Stomach (tissue), 9 donors: Measurements from ENCODE around the gene SRP14. TPM values are rescaled to one million over a fixed set of nuclear protein-coding genes. Genes with fewer than 3 reads are reported as not detected.
"Not testable (repeated sequence)": the region's sequence is repeated elsewhere in the genome, so short reads cannot be mapped to it uniquely, and the experiment has no call there.

Experiments used
- DNase-seq, 2 donors: peaks; one replicate each; pipeline versions ENCODE4 v3.0.0 to v3.0.0-alpha.2; 2013 to 2019
- H3K27ac ChIP-seq, 5 donors: fragments of 200-600 bp in 4 of 5; sonication (generic) in 4 of 5; one replicate each; pipeline ENCODE4 v1.5.1; 2013 to 2019; ENCODE audit warnings: mild to moderate bottlenecking in 1 of 5, moderate library complexity in 1 of 5
- H3K27me3 ChIP-seq, 3 donors: fragments of 200-600 bp; sonication (generic); one replicate each; pipeline ENCODE4 v1.5.1; 2017 to 2019; ENCODE audit warnings: mixed run types in 1 of 3
- H3K36me3 ChIP-seq, 4 donors: fragments of 200-600 bp; sonication (generic); 1 replicate in 3 of 4; 2 replicates in 1 of 4; pipeline ENCODE4 v1.5.1; 2016 to 2019
- H3K4me1 ChIP-seq, 4 donors: fragments of 200-600 bp; sonication (generic); one replicate each; pipeline ENCODE4 v1.5.1; 2016 to 2019
- H3K4me3 ChIP-seq, 4 donors: fragments of 200-600 bp; sonication (generic) in 3 of 4; one replicate each; pipeline ENCODE4 v1.5.1; 2016 to 2019; ENCODE audit warnings: mild to moderate bottlenecking in 1 of 4
- H3K9me3 ChIP-seq, 4 donors: fragments of 200-600 bp; sonication (generic); one replicate each; pipeline ENCODE4 v1.5.1; 2016 to 2019
- EP300 ChIP-seq: sonication (generic); formaldehyde crosslinking; IDR thresholded peaks from one replicate; pipeline ENCODE4 v1.6.1; 2017; ENCODE audit warnings: antibody characterized with exemption
- POLR2A ChIP-seq, 4 donors: fragments of 450-650 bp; IDR thresholded peaks; one replicate each; pipeline ENCODE4 v1.6.1; 2016; ENCODE audit warnings: antibody characterized with exemption in 4 of 4, control low read depth in 2 of 4, mild to moderate bottlenecking in 1 of 4, moderate library complexity in 1 of 4
- POLR2AphosphoS5 ChIP-seq, 3 donors: sonication (generic); formaldehyde crosslinking; IDR thresholded peaks; one replicate each; pipeline ENCODE4 v1.6.1; 2016; ENCODE audit warnings: antibody characterized with exemption in 3 of 3
- WGBS, 5 donors: extraction: QIAGEN DNeasy Blood & Tissue Kit in 3 of 5; methylation state at CpG; one replicate each; pipeline versions ENCODE4 v1.1.5 to v1.1.7; 2013 to 2018; 5-methylcytosine and 5-hydroxymethylcytosine counted together
- intact Hi-C: fragments of 100-400 bp; cut with DNase I; formaldehyde crosslinking; loops from one replicate; pipeline ENCODE4 v1.15.1; 2023; ENCODE audit warnings: low total_unique reads
- polyA plus RNA-seq, 3 donors: library from polyadenylated mRNA; stranded (reverse); fragments of 200-250 nt; gene quantifications; one replicate each; pipeline ENCODE4 v1.2.3, GENCODE V29; 2013
- total RNA-seq, 5 donors: library from RNA; depleted of rRNA; stranded (reverse); fragments of >200 nt; gene quantifications; one replicate each; pipeline versions ENCODE4 v1.1.0 to v1.2.3, GENCODE V29; 2014 to 2016
- TF ChIP-seq, protein P1 (sequence below), 7 experiments: fragments of 450-650 bp in 4 of 7; fragments of 200-600 bp in 3 of 7; sonication (generic) in 3 of 7; IDR thresholded peaks; one replicate each; pipeline ENCODE4 v1.5.1; 2016 to 2019; ENCODE audit warnings: antibody characterized with exemption in 7 of 7, control low read depth in 2 of 7, mild to moderate bottlenecking in 1 of 7
- donor health status: healthy with polysubstance abuse.
- donor health status: Bipolar disorder and iron deficiency.
- donor health status: healthy.

Gene SRP14
- total and polyA plus RNA-seq, 8 donors: 72.4 to 411 (median 284) TPM

DNA sequence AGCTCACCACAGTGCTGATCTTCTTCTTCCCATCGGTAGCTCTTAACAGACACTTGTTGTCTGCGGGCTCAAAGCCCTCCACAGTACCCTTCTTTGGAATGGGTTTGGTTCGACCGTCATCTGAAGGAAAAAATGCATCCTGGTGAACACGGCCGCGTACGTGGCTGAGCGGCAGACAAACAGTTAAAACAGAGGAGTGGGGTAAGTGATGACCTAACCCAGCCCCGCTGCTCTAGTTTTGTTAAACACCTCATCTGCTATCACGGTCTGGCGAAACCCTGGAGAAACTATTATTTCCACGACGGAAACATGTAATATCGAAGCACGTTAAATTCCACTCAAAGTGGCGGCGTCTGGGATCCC, 725 bp downstream of the SRP14 start:
- intact Hi-C loops: no loop called here
- TF ChIP-seq POLR2AphosphoS5 (IDR thresholded peaks at IDR 0.05) (no peak), POLR2A (IDR thresholded peaks at IDR 0.05) (no peak), EP300 (no peak)
- TF ChIP-seq, protein P1, sequence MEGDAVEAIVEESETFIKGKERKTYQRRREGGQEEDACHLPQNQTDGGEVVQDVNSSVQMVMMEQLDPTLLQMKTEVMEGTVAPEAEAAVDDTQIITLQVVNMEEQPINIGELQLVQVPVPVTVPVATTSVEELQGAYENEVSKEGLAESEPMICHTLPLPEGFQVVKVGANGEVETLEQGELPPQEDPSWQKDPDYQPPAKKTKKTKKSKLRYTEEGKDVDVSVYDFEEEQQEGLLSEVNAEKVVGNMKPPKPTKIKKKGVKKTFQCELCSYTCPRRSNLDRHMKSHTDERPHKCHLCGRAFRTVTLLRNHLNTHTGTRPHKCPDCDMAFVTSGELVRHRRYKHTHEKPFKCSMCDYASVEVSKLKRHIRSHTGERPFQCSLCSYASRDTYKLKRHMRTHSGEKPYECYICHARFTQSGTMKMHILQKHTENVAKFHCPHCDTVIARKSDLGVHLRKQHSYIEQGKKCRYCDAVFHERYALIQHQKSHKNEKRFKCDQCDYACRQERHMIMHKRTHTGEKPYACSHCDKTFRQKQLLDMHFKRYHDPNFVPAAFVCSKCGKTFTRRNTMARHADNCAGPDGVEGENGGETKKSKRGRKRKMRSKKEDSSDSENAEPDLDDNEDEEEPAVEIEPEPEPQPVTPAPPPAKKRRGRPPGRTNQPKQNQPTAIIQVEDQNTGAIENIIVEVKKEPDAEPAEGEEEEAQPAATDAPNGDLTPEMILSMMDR (IDR thresholded peaks at IDR 0.05): no peak
- Histone ChIP-seq H3K27me3 (no peaks in the 10 kb centered on the region), H3K9me3 (no peaks in the 10 kb centered on the region), H3K36me3 (peaks cover 34 to 40% (median 39%) of the 10 kb centered on the region in 4 donors), H3K4me3 (peak overlapping the region; percentile 75 to 90 (median 86)), H3K4me1 (peaks cover 6 to 54% (median 37%) of the 10 kb centered on the region in 4 donors), H3K27ac (peak overlapping the region; percentile 94 to 97 (median 96))
- WGBS, 5 donors: 1% methylated on average over 18 of the region's 18 CpGs
- DNase-seq: peak in 1 of 2 donors; percentile 73

DNA sequence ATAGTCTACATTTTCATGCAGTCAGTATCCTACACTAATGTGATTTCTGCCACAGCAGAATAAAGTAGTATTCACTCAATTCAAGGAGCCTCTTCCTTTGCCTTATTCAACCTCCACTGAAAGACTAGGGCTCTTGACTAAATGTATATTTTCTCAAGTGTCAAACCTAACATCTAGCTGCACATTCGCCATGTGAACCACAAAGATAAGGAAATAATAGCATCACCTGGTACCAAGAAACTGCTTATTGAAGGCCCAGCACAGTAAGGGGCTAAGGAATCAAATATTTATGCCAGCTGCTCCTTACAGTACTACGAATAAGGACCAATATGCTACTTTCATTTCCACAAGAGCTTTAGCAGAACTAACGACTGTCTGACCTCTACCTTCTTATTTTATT, 1.3 kb downstream of the SRP14 start:
- H3K4me3 ChIP-seq: peak overlapping the region; percentile 75 to 90 (median 86)
- no peaks in the 10 kb centered on the region for H3K9me3 ChIP-seq
- TF ChIP-seq POLR2AphosphoS5 (IDR thresholded peaks at IDR 0.05): no peak
- TF ChIP-seq, protein P1 (IDR thresholded peaks at IDR 0.05): no peak
- whole genome bisulfite sequencing, 5 donors: 12 to 29% (median 18%) methylated on average over 3 of the region's 3 CpGs
- no peaks in the 10 kb centered on the region for H3K27me3 ChIP-seq
- peaks cover 6 to 54% (median 37%) of the 10 kb centered on the region in 4 donors for H3K4me1 ChIP-seq
- peak overlapping the region in 4 of 5 donors; percentile 94 to 97 (median 96) for H3K27ac ChIP-seq
- DNase-seq: no peak
- peaks cover 34 to 46% (median 45%) of the 10 kb centered on the region in 4 donors for H3K36me3 ChIP-seq
- intact Hi-C loops: no loop called here

DNA sequence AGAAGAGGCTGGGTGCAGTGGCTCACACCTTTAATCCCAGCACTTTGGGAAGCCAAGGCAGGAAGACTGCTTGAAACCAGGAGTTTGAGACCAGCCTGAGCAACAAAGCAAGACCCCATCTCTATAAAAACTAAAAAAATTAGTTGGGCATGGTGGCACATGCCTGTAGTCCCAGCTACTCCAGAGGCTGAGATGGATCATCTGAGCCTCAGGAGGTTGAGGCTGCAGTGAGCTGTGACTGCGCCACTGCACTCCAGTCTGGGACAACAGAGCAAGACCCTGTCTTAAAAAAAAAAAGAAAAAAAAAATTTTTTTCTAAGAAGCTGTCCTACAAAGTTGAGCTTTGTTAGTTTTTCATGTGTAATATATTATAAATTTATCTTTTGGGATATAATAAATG, 3.8 kb downstream of the SRP14 start:
- H3K4me3 ChIP-seq, H3K27me3 ChIP-seq, H3K27ac ChIP-seq, H3K9me3 ChIP-seq, DNase-seq, intact Hi-C loops: not testable (repeated sequence)
- Histone ChIP-seq H3K4me1 (peaks cover 6 to 47% (median 32%) of the 10 kb centered on the region in 4 donors), H3K36me3 (peaks cover 42 to 71% (median 70%) of the 10 kb centered on the region in 4 donors)
- WGBS, 5 donors: 96 to 100% (median 100%) methylated on average over 1 of the region's 1 CpG

- 75 to 88% (median 86%) methylated on average over 3 of the region's 3 CpGs for WGBS, 5 donors
- no peak for DNase-seq
- H3K9me3 ChIP-seq: no peaks in the 10 kb centered on the region
- H3K27me3 ChIP-seq: no peaks in the 10 kb centered on the region
- H3K4me3 ChIP-seq: no peak overlapping the region
- H3K4me1 ChIP-seq: peaks cover 6 to 40% (median 24%) of the 10 kb centered on the region in 4 donors
- no peak overlapping the region for H3K27ac ChIP-seq
- H3K36me3 ChIP-seq: peaks cover 46 to 79% (median 78%) of the 10 kb centered on the region in 4 donors
- intact Hi-C loops: no loop called here
- TF ChIP-seq POLR2AphosphoS5 (IDR thresholded peaks at IDR 0.05) (no peak), POLR2A (IDR thresholded peaks at IDR 0.05) (no peak), EP300 (no peak)
- TF ChIP-seq, protein P1 (IDR thresholded peaks at IDR 0.05): no peak
Observed at GRCh38 chr15:40034186-40034946, 4.6 kb downstream of the SRP14 start.
